ENCODE results near the gene OR10W1.

Gene OR10W1

DNA sequence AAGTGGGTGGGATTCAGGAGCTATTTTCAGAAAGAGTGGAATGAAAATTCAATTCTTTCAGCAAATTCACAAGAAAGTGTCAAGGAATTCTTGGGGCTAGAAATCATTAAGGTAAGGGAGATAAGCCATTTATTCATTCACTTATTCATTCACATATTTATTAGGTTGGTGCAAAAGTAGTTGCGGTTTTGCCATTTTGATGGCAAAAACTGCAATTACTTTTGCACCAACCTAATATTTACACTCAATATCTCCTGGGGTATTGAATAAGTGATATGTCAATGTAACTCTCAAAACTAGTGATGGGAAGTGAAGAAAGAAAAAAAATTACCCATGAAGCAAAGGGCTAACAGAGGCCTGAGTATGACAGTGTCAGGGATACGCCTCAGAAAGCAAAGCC lies at the start of gene OR10W1:
OR10W1 (minus strand) TSS at position 119 of the 400 bp plus-strand sequence. CDS start 402 bp downstream, outside the sequence.
- no peak for DNase-seq (ENCODE audit: low read depth)

GRCh38 chr11:58316142-58316541 lies 48.1 kb upstream of the OR10W1 start:
- no peak for DNase-seq (ENCODE audit: low read depth)

DNA sequence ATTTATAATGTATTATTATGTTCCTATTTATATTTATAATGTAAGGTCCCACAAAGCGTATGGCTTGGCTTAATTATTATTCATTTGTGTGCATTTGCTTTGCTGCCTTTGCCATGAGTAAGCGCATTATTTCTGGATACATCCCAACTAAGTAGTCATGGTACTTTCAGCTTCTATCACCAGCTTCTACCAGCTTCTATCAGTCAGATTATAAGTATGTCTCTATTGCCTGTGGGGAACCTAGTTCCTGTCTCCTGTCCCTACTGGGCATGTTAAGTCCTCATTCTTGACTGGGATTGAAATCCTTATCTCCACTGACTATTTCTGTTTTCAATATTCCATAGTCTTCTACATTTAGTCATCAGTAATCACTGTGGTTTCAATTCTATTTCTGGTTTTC lies 33.5 kb upstream of the OR10W1 start:
- DNase-seq (ENCODE audit: low read depth): peak; percentile 41

GRCh38 chr11:58292017-58292416 lies 24.0 kb upstream of the OR10W1 start:
- DNase-seq (ENCODE audit: low read depth): no peak

GRCh38 chr11:58289266-58289665 lies 21.2 kb upstream of the OR10W1 start:
- DNase-seq (ENCODE audit: low read depth): no peak

DNA sequence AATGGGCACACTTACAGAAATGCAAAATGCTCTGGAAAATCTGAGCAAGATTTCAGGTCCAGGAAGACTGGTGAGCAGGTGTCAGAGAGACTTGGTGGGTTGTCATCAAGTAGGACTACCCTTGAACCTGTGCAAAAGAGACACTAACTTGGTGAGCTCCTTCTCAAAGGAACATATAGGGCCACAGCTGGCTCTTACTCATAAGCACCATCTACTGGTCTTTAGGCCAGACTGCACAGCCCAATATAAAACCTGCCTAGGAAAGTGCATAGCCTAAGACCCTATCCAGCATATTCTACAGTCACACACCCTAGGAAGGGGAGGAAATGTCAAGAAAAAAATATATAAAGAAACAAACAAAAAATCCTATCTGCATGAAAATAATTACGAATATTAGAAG lies 18.2 kb upstream of the OR10W1 start:
- no peak for DNase-seq (ENCODE audit: low read depth)

DNA sequence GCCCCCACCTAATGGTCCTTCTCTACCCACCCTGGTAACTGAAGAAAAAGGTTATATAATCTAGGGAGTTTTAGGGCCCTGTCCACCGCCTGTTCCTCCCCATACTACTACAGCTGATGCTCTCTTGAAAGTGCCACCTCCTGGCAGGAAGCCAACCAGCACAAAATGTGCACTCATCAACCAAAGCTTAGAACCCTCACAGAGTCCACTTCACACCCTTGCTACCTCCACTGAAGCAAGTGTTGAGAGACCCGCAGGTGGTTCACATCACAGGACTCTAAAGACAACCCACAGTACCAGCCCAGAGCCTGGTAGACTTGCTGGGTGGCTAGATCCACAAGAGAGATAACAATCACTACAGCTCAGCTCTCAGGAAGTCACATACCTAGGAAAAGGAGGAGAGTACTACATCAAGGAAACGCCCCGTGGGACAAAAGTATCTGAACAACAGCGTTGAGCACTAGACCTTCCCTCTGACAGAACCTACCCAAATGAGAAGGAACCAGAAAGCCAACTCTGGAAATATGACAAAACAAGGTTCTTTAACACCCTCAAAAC lies 17.5 kb upstream of the OR10W1 start:
- DNase-seq (ENCODE audit: low read depth): no peak

GRCh38 chr11:58276151-58276550 lies 8.1 kb upstream of the OR10W1 start:
- DNase-seq (ENCODE audit: low read depth): no peak

DNA sequence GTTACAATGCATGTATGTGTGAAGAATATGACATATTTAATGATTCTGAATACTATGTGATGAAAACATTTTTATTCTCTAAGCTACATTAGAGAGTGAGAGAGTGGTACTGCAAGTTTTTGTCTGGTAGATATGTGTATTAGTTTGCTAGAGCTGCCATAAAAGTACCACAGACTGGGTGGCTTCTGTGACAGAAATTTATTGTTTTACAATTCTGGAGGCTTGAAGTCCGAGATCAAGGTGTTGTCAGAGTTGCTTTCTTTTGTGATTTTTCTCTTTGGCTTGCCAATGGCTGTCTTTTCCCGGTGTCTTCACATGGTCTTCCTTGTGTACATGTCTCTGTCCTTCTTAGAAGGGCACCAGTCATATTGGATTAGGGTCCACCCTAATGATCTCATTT lies 6.9 kb upstream of the OR10W1 start:
- no peak for DNase-seq (ENCODE audit: low read depth)

GRCh38 chr11:58259983-58260382 lies 8.1 kb downstream of the OR10W1 start:
- DNase-seq (ENCODE audit: low read depth): no peak

DNA sequence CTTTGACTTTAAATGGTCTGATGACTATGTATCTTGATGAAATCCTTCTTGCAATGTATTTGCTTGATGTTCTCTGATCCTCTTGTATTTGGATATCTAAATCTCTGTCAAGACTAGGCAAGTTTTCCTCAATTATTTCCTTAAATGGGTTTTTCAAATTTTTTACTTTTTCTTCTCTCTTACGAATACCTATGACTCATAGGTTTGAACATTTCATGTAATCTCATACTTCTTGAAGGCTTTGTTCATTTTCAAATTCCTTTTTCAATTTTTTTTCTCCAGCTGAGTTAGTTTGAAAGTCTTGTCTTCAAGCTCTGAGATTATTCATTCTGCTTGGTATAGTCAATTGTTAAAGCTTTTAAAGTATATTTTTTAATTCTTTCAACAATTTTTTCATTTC lies 13.1 kb downstream of the OR10W1 start:
- peak; percentile 19 for DNase-seq (ENCODE audit: low read depth)

GRCh38 chr11:58243954-58244353 lies 24.1 kb downstream of the OR10W1 start:
- DNase-seq (ENCODE audit: low read depth): no peak

- no peak for DNase-seq (ENCODE audit: low read depth)
Measured at GRCh38 chr11:58227956-58228615, 40.0 kb downstream of the OR10W1 start.

GRCh38 chr11:58222721-58223120 lies 45.3 kb downstream of the OR10W1 start:
- no peak for DNase-seq (ENCODE audit: low read depth)

Measured in HS-27A (cell line).